Measurements from ENCODE around the gene OR1F1. TPM values are rescaled to one million over a fixed set of nuclear protein-coding genes. Genes with fewer than 3 reads are reported as not detected.
"Not testable (repeated sequence)": the region's sequence is repeated elsewhere in the genome, so short reads cannot be mapped to it uniquely, and the experiment has no call there.

Gene OR1F1
- total RNA-seq = not detected

- ATAC-seq = peak; percentile 54
These were observed at the start of gene OR1F1 for GRCh38 chr16:3187798-3188674. OR1F1 (plus strand) TSS chr16:3188204.

GRCh38 chr16:3138342-3138741 is 49.7 kb upstream of the OR1F1 start:
- ATAC-seq = no peak

- no peak for ATAC-seq
These were observed 49.1 kb upstream of the OR1F1 start for GRCh38 chr16:3138823-3139426.

- ATAC-seq = not testable (repeated sequence)
These were observed 48.4 kb upstream of the OR1F1 start for GRCh38 chr16:3139561-3139960.

- no peak for ATAC-seq
These were observed 47.2 kb upstream of the OR1F1 start for GRCh38 chr16:3140603-3141427.

GRCh38 chr16:3141781-3142311 is 46.2 kb upstream of the OR1F1 start:
- ATAC-seq = no peak

- ATAC-seq = no peak
These were observed 45.7 kb upstream of the OR1F1 start for GRCh38 chr16:3142327-3142726.

GRCh38 chr16:3142770-3143169 is 45.2 kb upstream of the OR1F1 start:
- no peak for ATAC-seq

- ATAC-seq = no peak
These were observed 44.8 kb upstream of the OR1F1 start for GRCh38 chr16:3143189-3143588.

GRCh38 chr16:3143598-3144320 is 44.2 kb upstream of the OR1F1 start:
- ATAC-seq = no peak

GRCh38 chr16:3144321-3144983 is 43.6 kb upstream of the OR1F1 start:
- no peak for ATAC-seq

GRCh38 chr16:3145151-3145550 is 42.9 kb upstream of the OR1F1 start:
- ATAC-seq = no peak

- ATAC-seq = no peak
These were observed 42.3 kb upstream of the OR1F1 start for GRCh38 chr16:3145660-3146059.

GRCh38 chr16:3147046-3147756 is 40.8 kb upstream of the OR1F1 start:
- ATAC-seq = no peak

- no peak for ATAC-seq
These were observed 40.3 kb upstream of the OR1F1 start for GRCh38 chr16:3147757-3148104.

GRCh38 chr16:3148256-3149192 is 39.5 kb upstream of the OR1F1 start:
- ATAC-seq = no peak

GRCh38 chr16:3149193-3149530 is 38.8 kb upstream of the OR1F1 start:
- no peak for ATAC-seq

GRCh38 chr16:3149630-3150345 is 38.2 kb upstream of the OR1F1 start:
- peak; percentile 34 for ATAC-seq

Data from esophagus mucosa (tissue), 1 donor.